GM18870 (cell line): Measurements from ENCODE around the gene WASF1.

ENCODE experiments used
- ATAC-seq: cut with Tn5 transposase; IDR thresholded peaks from one replicate; pipeline ENCODE4 v1.9.1; 2021; ENCODE audit warnings: moderate library complexity; ENCODE audit not compliant: unreplicated experiment

WASF1 gene

GRCh38 chr6:110179406-110180227 lies at the start of gene WASF1:
WASF1 (minus strand) TSS chr6:110179670; CDS start chr6:110127601, 52,069 bp downstream.
- ATAC-seq, result peak; percentile 90

- ATAC-seq, result no peak
These were observed 46.8 kb upstream of the WASF1 start for GRCh38 chr6:110226261-110226660.

- no peak for ATAC-seq
These were observed 42.3 kb upstream of the WASF1 start for GRCh38 chr6:110221738-110222137.

GRCh38 chr6:110217266-110217665 lies 37.8 kb upstream of the WASF1 start:
- ATAC-seq, result no peak

- no peak for ATAC-seq
These were observed 36.7 kb upstream of the WASF1 start for GRCh38 chr6:110216140-110216539.

GRCh38 chr6:110214338-110214737 lies 34.9 kb upstream of the WASF1 start:
- ATAC-seq, result no peak

- ATAC-seq, result no peak
These were observed 32.3 kb upstream of the WASF1 start for GRCh38 chr6:110211753-110212152.

- ATAC-seq, result no peak
These were observed 28.2 kb upstream of the WASF1 start for GRCh38 chr6:110207652-110208051.

- no peak for ATAC-seq
These were observed 21.8 kb upstream of the WASF1 start for GRCh38 chr6:110201151-110201884.

GRCh38 chr6:110198561-110198960 lies 19.1 kb upstream of the WASF1 start:
- ATAC-seq, result no peak

- ATAC-seq, result no peak
These were observed 17.4 kb upstream of the WASF1 start for GRCh38 chr6:110196874-110197273.

GRCh38 chr6:110195639-110196038 lies 16.2 kb upstream of the WASF1 start:
- no peak for ATAC-seq

GRCh38 chr6:110191477-110191876 lies 12.0 kb upstream of the WASF1 start:
- no peak for ATAC-seq

GRCh38 chr6:110190726-110191125 lies 11.3 kb upstream of the WASF1 start:
- ATAC-seq, result no peak

- ATAC-seq, result no peak
These were observed 9.3 kb upstream of the WASF1 start for GRCh38 chr6:110188791-110189190.

GRCh38 chr6:110185879-110186278 lies 6.4 kb upstream of the WASF1 start:
- ATAC-seq, result peak; percentile 58

GRCh38 chr6:110183292-110183885 lies 3.9 kb upstream of the WASF1 start:
- no peak for ATAC-seq

GRCh38 chr6:110181131-110182030 lies 1.9 kb upstream of the WASF1 start:
- ATAC-seq, result no peak

- ATAC-seq, result peak; percentile 63
These were observed 948 bp upstream of the WASF1 start, which contains the start of gene CDC40 for GRCh38 chr6:110180228-110181008. CDC40 (plus strand) TSS chr6:110180427; CDS start chr6:110180445, 18 bp downstream.
